GM12878 (cell line): ENCODE data around the gene CNNM4. TPM values are rescaled to one million over a fixed set of nuclear protein-coding genes. Genes with fewer than 3 reads are reported as not detected.

ENCODE experiments used
- ATAC-seq: fragments of 200-7000 bp; cut with Tn5 transposase; 3 replicates; pipeline ENCODE4 v1.9.1; 2020; ENCODE audit warnings: mild to moderate bottlenecking, moderate library complexity
- BruUV-seq: library from RNA; stranded (reverse); fragments of 400-500 nt; replicated peaks from 2 replicates; lab custom pipeline; 2021; lab: Mats Ljungman, UMichigan
- CTCF ChIA-PET: fragments of 300-600 bp; sonication (Branson Sonifier 250); formaldehyde crosslinking; extraction: SDS; loops from one replicate; lab custom pipeline; 2021; ENCODE audit warnings: inconsistent platforms; lab: Yijun Ruan, JAX
- POLR2A ChIA-PET: fragments of 350-600 bp; formaldehyde crosslinking; extraction: SDS; loops from one replicate; lab custom pipeline; 2021; ENCODE audit warnings: inconsistent platforms; lab: Charles Lee
- RAD21 ChIA-PET: fragments of 300-600 bp; sonication (Branson Sonifier 250); formaldehyde crosslinking; loops from one replicate; lab custom pipeline; 2023; ENCODE audit warnings: antibody characterized with exemption; ENCODE audit not compliant: unreplicated experiment; lab: Charles Lee
- SMC1A ChIA-PET: fragments of 300-600 bp; sonication (Branson Sonifier 250); formaldehyde crosslinking; loops from one replicate; lab custom pipeline; 2023; ENCODE audit not compliant: unreplicated experiment, uncharacterized antibody; lab: Charles Lee
- DNase-seq: peaks from one replicate; pipeline ENCODE4 v3.0.0-alpha.2; 2011; ENCODE audit warnings: low read depth, low spot score
- FAIRE-seq: peaks from 3 replicates; lab custom pipeline; 2011; peaks lifted over from hg19 to GRCh38; lab: Jason Lieb, UNC
- H2AFZ ChIP-seq: 2 replicates; pipeline ENCODE4 v1.6.0; 2011; ENCODE audit warnings: low read depth, low read length, control low read depth; ENCODE audit not compliant: control insufficient read depth
- H3K27ac ChIP-seq: 2 replicates; pipeline ENCODE4 v1.5.1; 2011; ENCODE audit warnings: control low read depth; ENCODE audit not compliant: control insufficient read depth, insufficient read depth
- H3K27me3 ChIP-seq, 2 experiments: replicated peaks in 1 of 2; 2 replicates each; pipeline versions ENCODE4 v1.6.0 to v1.6.1; 2011; ENCODE audit warnings: low read length in 1 of 2; ENCODE audit not compliant: control insufficient read depth in 2 of 2, insufficient read depth in 2 of 2
- H3K36me3 ChIP-seq, 2 experiments: 2 replicates each; pipeline ENCODE4 v1.5.1; 2011; ENCODE audit warnings: low read length in 1 of 2; ENCODE audit not compliant: control insufficient read depth in 2 of 2, insufficient read depth in 2 of 2
- H3K4me1 ChIP-seq: 2 replicates; pipeline ENCODE4 v1.6.1; 2011; ENCODE audit warnings: mild to moderate bottlenecking, low read length, moderate library complexity, mixed read lengths; ENCODE audit not compliant: control insufficient read depth, insufficient read depth
- H3K4me2 ChIP-seq: 2 replicates; pipeline ENCODE4 v1.6.0; 2011; ENCODE audit warnings: control low read depth; ENCODE audit not compliant: control insufficient read depth, insufficient read depth
- H3K4me3 ChIP-seq: fragments of 200-600 bp; sonication (generic); 2 replicates; pipeline ENCODE4 v1.5.1; 2016
- H3K79me2 ChIP-seq: 2 replicates; pipeline ENCODE4 v1.6.0; 2011; ENCODE audit warnings: low read length; ENCODE audit not compliant: control insufficient read depth, insufficient read depth
- H3K9ac ChIP-seq: 2 replicates; pipeline ENCODE4 v1.8.0; 2011; ENCODE audit warnings: low read length, control low read depth, mixed read lengths; ENCODE audit not compliant: control insufficient read depth, insufficient read depth
- H3K9me3 ChIP-seq: replicated peaks from 3 replicates; pipeline ENCODE4 v1.5.1; 2011; ENCODE audit warnings: mild to moderate bottlenecking, low read length; ENCODE audit not compliant: control insufficient read depth, insufficient read depth
- H4K20me1 ChIP-seq: 2 replicates; pipeline ENCODE4 v1.6.0; 2011; ENCODE audit not compliant: control insufficient read depth, insufficient read depth
- ATF7 ChIP-seq: fragments of 450-650 bp; IDR thresholded peaks from 2 replicates; pipeline ENCODE4 v1.6.1; 2016; ENCODE audit warnings: low read depth, mild to moderate bottlenecking
- CEBPZ ChIP-seq: fragments of 150-350 bp; IDR thresholded peaks from 2 replicates; pipeline ENCODE4 v1.6.1; 2016; ENCODE audit warnings: low read depth, low read length
- E4F1 ChIP-seq: fragments of 450-650 bp; IDR thresholded peaks from 2 replicates; pipeline ENCODE4 v1.6.1; 2018; ENCODE audit warnings: borderline replicate concordance, mild to moderate bottlenecking; ENCODE audit not compliant: partially characterized antibody
- ELK1 ChIP-seq: IDR thresholded peaks from 2 replicates; pipeline ENCODE4 v1.6.1; 2012; ENCODE audit warnings: low read depth, low read length, improper control_type of control experiment
- FOS ChIP-seq: IDR thresholded peaks from 3 replicates; pipeline ENCODE4 v1.6.1; 2011; ENCODE audit warnings: borderline replicate concordance; ENCODE audit not compliant: insufficient read length; ENCODE audit errors: extremely low read depth
- FOXK2 ChIP-seq: fragments of 450-650 bp; IDR thresholded peaks from 2 replicates; pipeline ENCODE4 v1.6.1; 2017; ENCODE audit warnings: mild to moderate bottlenecking, moderate library complexity
- IKZF1 ChIP-seq: fragments of 450-650 bp; conservative IDR thresholded peaks from 2 replicates; pipeline ENCODE4 v1.6.1; 2017; ENCODE audit warnings: antibody characterized with exemption, mild to moderate bottlenecking
- NRF1 ChIP-seq: conservative IDR thresholded peaks from 2 replicates; pipeline ENCODE4 v1.6.1; 2011; ENCODE audit warnings: mild to moderate bottlenecking, low read depth, low read length, improper control_type of control experiment
- POU2F2 ChIP-seq: IDR thresholded peaks from 3 replicates; pipeline ENCODE4 v1.6.1; 2011; ENCODE audit warnings: low read depth, mild to moderate bottlenecking, low read length, borderline replicate concordance
- SMAD5 ChIP-seq: IDR thresholded peaks from 2 replicates; pipeline ENCODE4 v1.6.1; 2016; ENCODE audit warnings: antibody characterized with exemption, low read depth
- STAT3 ChIP-seq: IDR thresholded peaks from 2 replicates; pipeline ENCODE4 v1.6.1; 2011; ENCODE audit warnings: low read depth, low read length, improper control_type of control experiment
- ZNF384 ChIP-seq: IDR thresholded peaks from 2 replicates; pipeline ENCODE4 v1.6.1; 2012; ENCODE audit warnings: low read depth, mild to moderate bottlenecking, low read length, improper control_type of control experiment, borderline replicate concordance
- WGBS: methylation state at CpG from one replicate; pipeline ENCODE4 v1.1.6; 2016; ENCODE audit warnings: low lambda C conversion rate; ENCODE audit not compliant: insufficient replicate concordance, insufficient coverage; ENCODE audit errors: missing lambda C conversion rate; 5-methylcytosine and 5-hydroxymethylcytosine counted together
- in situ Hi-C: fragments of 300-500 bp; cut with MboI; formaldehyde crosslinking; loops from 9 replicates; pipeline ENCODE4 v1.14.3; 2018; ENCODE audit warnings: mixed read lengths
- intact Hi-C: fragments of 100-400 bp; cut with micrococcal nuclease; formaldehyde crosslinking; loops from one replicate; pipeline ENCODE4 v1.14.2; 2022; ENCODE audit not compliant: unreplicated experiment
- polyA plus RNA-seq, 11 experiments: library from polyadenylated mRNA; depleted of rRNA in 4 of 11; unstranded in 6 of 11; stranded (reverse) in 5 of 11; fragments of >200 nt; fragmentation: Nextera tagmentation in 4 of 11; fragmentation: Illumina TruSeq in 1 of 11; extraction: Ambion mirVana in 4 of 11; extraction: Trizol in 1 of 11; gene quantifications; 1 replicate in 1 of 11; 2 replicates in 10 of 11; pipeline versions ENCODE4 v1.2.1 to v1.2.3, GENCODE V29; 2011 to 2016; ENCODE audit warnings: inconsistent platforms in 2 of 11, missing spikeins in 2 of 11, low read depth in 1 of 11
- total RNA-seq, 4 experiments: library from RNA; depleted of rRNA in 3 of 4; stranded (reverse); fragments of >200 nt in 3 of 4; fragmentation: Illumina TruSeq in 1 of 4; extraction: Trizol in 1 of 4; gene quantifications; 2 replicates each; pipeline versions ENCODE4 v1.2.1 to v1.2.3, GENCODE V29; 2013 to 2021
- TF ChIP-seq, protein P1 (sequence below): fragments of 450-650 bp; IDR thresholded peaks from 2 replicates; pipeline ENCODE4 v1.6.1; 2016; ENCODE audit warnings: mild to moderate bottlenecking, moderate library complexity, borderline replicate concordance

CNNM4 gene
- total and polyA plus RNA-seq, 10 of the 15 experiments (the other 5 are each of a cell fraction or from before 2014, with no cell fraction given) = 2.4 to 13.8 (median 8.1) TPM

DNA sequence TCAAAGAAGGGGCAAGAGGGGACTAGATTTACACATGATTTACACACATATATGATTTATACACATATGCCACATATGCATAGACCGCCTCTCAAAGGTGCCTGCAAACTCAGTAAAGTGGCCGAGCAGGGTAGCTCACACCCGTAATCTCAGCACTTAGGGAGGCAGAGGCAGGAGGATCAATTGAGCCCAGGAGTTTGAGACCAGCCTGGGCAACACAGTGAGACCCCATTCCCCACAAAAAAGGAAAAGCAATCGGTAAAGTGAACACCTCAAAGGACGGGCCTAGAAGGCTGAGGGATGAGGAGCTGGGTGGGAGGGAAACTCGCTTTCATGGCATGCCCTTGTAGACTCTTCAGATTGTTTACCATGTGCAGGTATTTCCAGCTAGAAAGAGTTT is 92.0 kb downstream of the CNNM4 start:
- Histone ChIP-seq H3K27me3 (no peaks in the 10 kb centered on the region), H3K4me2 (no peak overlapping the region), H3K9ac (no peak overlapping the region), H4K20me1 (no peaks in the 10 kb centered on the region), H2AFZ (no peak overlapping the region), H3K4me3 (no peak overlapping the region), H3K9me3 (no peaks in the 10 kb centered on the region), H3K36me3 (peaks cover 6 to 7% of the 10 kb centered on the region in 2 experiments; a peak in 3 of 4 replicates), H3K4me1 (peaks cover 3% of the 10 kb centered on the region; the same call in 1 of the 2 replicates), H3K27ac (no peak overlapping the region), H3K79me2 (peaks cover 17% of the 10 kb centered on the region)
- intact Hi-C loops (no loop called here), in situ Hi-C loops (loop anchor here (10.0 kb wide), 1 partner anchor 262 kb away; the partner anchor contains the start of gene ANKRD36)
- CTCF ChIA-PET = interaction anchor here (10.4 kb wide), 1 partner anchor 100 kb away, joined by 238 read pairs; no protein-coding TSS in a partner anchor
- POLR2A ChIA-PET = interaction anchor here (0.6 to 1.2 kb wide), 5 partner anchors 10 to 570 kb away, joined by 3 to 4 read pairs (median 3); no protein-coding TSS in a partner anchor
- BruUV-seq = no TSS peak
- RAD21 ChIA-PET = no interaction called here
- no peak for ATAC-seq
- 98% methylated on average over 6 of the region's 6 CpGs for WGBS
- DNase-seq = no peak
- FAIRE-seq = no peak
- SMC1A ChIA-PET = interaction anchor here (1.1 kb wide), 1 partner anchor 112 kb away, joined by 3 read pairs; no protein-coding TSS in a partner anchor
- TF ChIP-seq FOXK2 (no peak), STAT3 (no peak), E4F1 (no peak), FOS (no peak), ATF7 (no peak), NRF1 (no peak), CEBPZ (no peak), SMAD5 (no peak), POU2F2 (no peak), ELK1 (no peak), ZNF384 (no peak), IKZF1 (no peak)
- TF ChIP-seq, protein P1, sequence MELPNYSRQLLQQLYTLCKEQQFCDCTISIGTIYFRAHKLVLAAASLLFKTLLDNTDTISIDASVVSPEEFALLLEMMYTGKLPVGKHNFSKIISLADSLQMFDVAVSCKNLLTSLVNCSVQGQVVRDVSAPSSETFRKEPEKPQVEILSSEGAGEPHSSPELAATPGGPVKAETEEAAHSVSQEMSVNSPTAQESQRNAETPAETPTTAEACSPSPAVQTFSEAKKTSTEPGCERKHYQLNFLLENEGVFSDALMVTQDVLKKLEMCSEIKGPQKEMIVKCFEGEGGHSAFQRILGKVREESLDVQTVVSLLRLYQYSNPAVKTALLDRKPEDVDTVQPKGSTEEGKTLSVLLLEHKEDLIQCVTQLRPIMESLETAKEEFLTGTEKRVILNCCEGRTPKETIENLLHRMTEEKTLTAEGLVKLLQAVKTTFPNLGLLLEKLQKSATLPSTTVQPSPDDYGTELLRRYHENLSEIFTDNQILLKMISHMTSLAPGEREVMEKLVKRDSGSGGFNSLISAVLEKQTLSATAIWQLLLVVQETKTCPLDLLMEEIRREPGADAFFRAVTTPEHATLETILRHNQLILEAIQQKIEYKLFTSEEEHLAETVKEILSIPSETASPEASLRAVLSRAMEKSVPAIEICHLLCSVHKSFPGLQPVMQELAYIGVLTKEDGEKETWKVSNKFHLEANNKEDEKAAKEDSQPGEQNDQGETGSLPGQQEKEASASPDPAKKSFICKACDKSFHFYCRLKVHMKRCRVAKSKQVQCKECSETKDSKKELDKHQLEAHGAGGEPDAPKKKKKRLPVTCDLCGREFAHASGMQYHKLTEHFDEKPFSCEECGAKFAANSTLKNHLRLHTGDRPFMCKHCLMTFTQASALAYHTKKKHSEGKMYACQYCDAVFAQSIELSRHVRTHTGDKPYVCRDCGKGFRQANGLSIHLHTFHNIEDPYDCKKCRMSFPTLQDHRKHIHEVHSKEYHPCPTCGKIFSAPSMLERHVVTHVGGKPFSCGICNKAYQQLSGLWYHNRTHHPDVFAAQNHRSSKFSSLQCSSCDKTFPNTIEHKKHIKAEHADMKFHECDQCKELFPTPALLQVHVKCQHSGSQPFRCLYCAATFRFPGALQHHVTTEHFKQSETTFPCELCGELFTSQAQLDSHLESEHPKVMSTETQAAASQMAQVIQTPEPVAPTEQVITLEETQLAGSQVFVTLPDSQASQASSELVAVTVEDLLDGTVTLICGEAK = no peak
